ENCODE results near the gene WRNIP1. TPM values are rescaled to one million over a fixed set of nuclear protein-coding genes. Genes with fewer than 3 reads are reported as not detected.
A peak's percentile ranks its signal among the peaks of the same experiment; 100 is the strongest.

WRNIP1 gene
- total RNA-seq, 1 donor from 2014 or later, result 50.1 TPM

DNA sequence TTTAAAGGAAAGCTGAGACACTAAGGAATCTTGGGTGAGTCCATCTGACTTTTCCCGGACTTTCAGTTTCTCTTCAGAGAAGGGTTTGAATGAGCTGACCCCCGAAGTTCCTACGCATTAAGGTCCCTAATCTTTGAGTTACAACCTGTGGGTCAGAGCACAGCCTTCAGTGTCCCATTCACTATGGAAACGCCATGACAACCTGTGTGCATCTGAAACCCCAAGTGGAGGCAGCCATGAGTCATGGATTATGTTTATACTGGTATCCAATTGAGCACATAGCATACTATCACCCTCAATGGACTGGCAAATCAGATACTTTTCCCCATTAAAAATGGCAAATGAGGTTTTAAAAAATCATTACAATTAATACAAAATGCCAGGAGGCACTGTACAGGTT is 25.9 kb upstream of the WRNIP1 start:
- no peak for DNase-seq (ENCODE audit: low spot score in 2 of 2)
- FAIRE-seq, result no peak

GRCh38 chr6:2740581-2740980 is 24.6 kb upstream of the WRNIP1 start:
- DNase-seq (ENCODE audit: low spot score in 2 of 2), result no peak
- no peak for FAIRE-seq

DNA sequence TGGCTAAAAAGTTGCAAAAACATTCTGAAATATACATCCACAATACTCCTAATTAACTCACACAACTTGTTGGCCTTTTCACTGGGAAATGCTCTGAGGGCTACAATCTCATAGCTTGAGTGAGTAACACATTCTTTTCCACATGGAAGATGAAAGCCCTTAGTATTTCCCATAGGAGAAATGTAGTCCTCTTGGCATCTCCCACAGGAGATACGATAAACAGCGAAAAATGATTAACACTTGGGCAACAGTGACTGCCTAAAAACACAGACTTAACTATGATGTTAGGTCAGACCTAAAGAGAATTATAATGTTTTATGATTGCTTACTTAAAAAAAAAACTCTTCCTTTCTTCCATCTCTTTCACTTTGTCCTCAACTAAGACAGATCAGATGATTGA is 23.4 kb upstream of the WRNIP1 start:
- FAIRE-seq, result no peak
- DNase-seq (ENCODE audit: low spot score in 2 of 2), result no peak

DNA sequence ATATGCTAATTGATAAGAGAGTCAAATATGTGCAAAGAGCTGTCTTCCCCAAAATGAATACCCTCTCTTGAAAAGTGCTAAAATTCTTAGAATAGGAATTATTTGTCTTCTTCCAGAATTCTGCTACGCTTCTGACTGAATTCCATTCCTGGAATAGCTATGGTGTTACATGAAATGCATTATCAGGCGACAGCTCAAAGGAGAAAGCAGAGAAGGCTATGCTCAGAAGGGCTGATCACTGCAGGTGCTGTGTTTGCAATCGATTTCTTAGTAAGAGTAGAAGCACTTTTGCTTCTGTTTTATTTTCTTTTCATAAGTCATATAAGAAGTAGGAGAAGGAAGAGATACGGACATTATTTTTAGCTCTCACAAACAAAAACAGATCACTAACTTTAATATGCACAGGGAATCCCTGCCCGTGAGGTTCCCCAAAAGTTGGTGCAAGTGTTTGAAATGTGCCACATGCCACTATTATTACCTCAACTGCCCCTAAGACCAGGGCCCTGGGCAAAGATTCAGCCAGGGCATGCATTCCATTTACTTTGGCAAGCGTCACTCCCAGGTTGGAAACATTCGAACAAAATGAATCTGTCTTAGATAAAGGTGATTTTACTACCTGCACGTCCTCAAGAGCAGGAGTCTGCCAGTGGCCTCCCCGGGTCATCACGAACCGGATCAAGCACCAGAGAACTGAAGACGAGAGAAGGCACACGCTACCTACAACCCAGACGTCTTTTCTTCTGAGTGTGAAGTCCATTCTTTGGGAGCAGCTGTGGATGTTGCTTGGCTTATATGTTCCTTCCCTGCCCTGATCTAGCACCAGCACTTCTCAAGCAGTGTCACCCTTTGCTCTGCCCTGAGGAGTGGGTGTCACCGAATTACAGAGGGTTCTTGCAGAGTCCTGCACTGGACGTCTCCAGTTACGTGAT is 21.6 kb upstream of the WRNIP1 start:
- DNase-seq (ENCODE audit: low spot score in 2 of 2), result no peak
- FAIRE-seq, result no peak

DNA sequence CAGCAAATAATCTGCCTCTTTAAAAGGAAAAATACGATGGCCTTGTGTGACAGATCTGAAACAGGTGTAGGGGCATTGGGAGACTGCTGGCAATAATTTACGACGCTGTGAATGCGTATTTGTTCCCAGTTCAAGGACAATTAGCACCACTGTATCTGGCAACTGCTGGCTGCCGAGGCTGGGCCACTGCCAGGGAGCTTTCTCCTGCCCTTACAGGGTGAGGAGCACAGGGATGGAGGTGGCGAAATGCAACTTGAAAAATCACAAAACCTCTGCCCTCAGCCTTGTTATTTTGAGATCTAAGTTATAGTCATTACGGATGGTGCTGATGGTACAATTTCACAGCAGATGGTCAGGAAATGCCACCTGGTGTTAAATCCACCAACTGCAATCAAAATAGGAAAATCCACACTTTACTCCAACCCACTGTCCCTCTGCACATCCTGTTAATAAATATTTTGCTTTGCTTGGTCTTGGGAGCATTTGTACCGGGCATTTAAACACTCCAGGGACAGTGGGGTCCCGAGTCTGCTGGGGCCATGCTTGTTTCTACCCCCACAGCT is 20.9 kb upstream of the WRNIP1 start:
- FAIRE-seq, result no peak

DNA sequence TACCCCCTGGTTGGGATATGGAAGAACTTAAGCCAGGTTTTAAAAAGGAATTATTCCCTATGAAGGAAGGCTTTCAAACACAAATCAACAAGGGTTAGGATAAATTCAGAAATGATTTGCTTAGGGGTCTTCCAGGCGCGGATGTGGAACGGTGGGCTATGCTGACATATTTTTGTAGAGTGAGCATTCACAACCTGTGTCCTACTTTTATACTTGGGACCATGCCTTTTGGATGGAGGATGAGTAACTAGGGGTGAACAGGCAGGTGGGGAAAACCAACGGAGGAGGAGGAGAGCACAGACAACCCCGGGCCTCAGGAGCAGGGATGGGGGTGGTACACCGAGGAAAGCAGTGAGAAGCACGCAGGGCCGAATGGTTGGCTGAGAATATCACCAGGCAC is 20.4 kb upstream of the WRNIP1 start:
- no peak for FAIRE-seq

More for the DNA sequence above, 20.9 kb upstream of the WRNIP1 start:
- DNase-seq (ENCODE audit: low spot score in 2 of 2), result no peak

GRCh38 chr6:2745246-2745645 is 19.9 kb upstream of the WRNIP1 start:
- FAIRE-seq (no peak), DNase-seq (ENCODE audit: low spot score in 2 of 2) (no peak)

More for the DNA sequence above, 20.4 kb upstream of the WRNIP1 start:
- no peak for DNase-seq (ENCODE audit: low spot score in 2 of 2)

DNA sequence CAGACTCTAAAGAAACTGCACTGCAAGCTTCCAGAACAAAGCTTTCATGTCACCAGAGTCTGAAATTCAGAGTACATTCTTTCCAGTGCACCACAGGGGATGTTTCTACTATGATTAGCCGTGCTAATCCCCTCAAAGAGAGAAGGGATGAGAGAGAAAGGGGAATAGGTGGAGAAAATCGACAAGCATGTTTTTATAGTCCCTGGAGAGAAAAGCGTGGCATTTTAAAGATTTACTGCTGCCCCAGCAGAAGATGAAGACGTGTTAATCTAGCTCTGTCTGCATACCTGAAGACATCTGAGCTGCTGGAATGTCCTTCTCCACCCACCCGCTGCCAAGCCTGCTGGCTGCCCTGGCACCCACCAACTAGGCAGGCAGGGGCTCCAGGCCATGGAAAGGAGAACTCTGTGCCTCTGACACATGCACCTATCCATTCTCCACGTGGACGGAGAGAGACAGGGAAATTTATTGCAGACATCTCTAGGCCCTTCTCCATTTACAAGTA is 18.6 kb upstream of the WRNIP1 start:
- DNase-seq (ENCODE audit: low spot score in 2 of 2) (no peak), FAIRE-seq (no peak)

GRCh38 chr6:2748183-2748582 is 17.0 kb upstream of the WRNIP1 start:
- DNase-seq (ENCODE audit: low spot score in 2 of 2) (no peak), FAIRE-seq (no peak)

DNA sequence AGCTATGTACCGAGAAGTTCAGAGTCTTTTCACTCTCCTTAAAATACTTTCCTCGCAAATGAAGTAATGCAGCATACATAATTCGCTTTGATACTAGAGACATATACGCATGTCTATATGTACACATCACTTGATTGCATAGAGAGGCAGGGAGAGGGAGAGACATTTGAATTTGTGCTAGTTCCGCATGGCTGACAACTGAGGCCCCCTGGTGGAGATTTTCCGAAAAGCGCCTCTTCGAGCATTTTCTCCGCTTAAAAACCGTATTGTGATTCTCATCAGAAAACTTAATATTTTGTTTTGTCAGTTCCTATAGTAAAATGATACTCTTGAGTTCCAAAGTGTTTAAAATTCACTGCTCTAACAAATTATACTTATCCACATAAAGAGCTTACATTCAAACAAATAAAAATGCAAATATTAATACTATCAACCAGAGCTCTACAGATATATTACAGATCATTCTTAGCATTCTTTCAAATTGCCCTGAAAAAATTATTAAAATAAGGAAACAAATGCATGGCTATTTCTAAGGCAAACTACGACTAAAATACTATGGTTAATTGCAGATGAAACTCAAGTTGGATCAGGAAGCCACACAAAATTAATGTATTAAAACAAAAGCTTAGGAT is 15.1 kb upstream of the WRNIP1 start:
- peak in 1 of 2 donors; percentile 48 for DNase-seq (ENCODE audit: low spot score in 2 of 2)

GRCh38 chr6:2750832-2751231 is 14.4 kb upstream of the WRNIP1 start, which contains the start of gene MYLK4:
MYLK4 (minus strand) TSS chr6:2750922; CDS start chr6:2749294, 1,628 bp downstream.
- DNase-seq (ENCODE audit: low spot score in 2 of 2) (no peak), FAIRE-seq (no peak)

More for the DNA sequence above, 15.1 kb upstream of the WRNIP1 start:
- peak; percentile 70 for FAIRE-seq

GRCh38 chr6:2751871-2752270 is 13.3 kb upstream of the WRNIP1 start:
- FAIRE-seq (no peak), DNase-seq (ENCODE audit: low spot score in 2 of 2) (no peak)

- FAIRE-seq (no peak), DNase-seq (ENCODE audit: low spot score in 2 of 2) (no peak)
Observed at GRCh38 chr6:2752477-2753109, 12.6 kb upstream of the WRNIP1 start.

- FAIRE-seq (no peak), DNase-seq (ENCODE audit: low spot score in 2 of 2) (no peak)
Observed at GRCh38 chr6:2753110-2753489, 12.1 kb upstream of the WRNIP1 start.

DNA sequence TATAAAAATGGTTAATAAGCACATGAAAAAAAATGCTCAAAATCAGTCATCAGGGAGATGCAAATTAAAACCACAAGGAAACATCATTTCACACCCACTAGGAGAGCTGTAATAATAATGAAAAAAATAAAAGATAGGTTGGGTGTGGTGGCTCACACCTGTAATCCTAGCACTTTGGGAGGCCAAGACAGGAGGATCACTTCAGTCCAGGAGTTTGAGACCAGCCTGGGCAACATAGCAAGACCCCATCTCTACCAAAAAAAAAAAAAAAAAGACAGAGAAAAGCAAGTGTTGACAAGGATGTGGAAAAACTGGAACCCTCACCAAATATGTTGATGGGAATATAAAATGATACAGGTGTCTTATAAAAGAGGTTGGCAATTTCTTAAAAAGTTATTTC is 11.4 kb upstream of the WRNIP1 start:
- no peak for DNase-seq (ENCODE audit: low spot score in 2 of 2)
- FAIRE-seq, result no peak

- no peak for FAIRE-seq
- DNase-seq (ENCODE audit: low spot score in 2 of 2), result no peak
Observed at GRCh38 chr6:2754393-2754792, 10.8 kb upstream of the WRNIP1 start.

GRCh38 chr6:2754911-2755310 is 10.3 kb upstream of the WRNIP1 start:
- DNase-seq (ENCODE audit: low spot score in 2 of 2) (no peak), FAIRE-seq (no peak)

- FAIRE-seq, result no peak
- no peak for DNase-seq (ENCODE audit: low spot score in 2 of 2)
Observed at GRCh38 chr6:2755456-2755855, 9.7 kb upstream of the WRNIP1 start.

- FAIRE-seq (no peak), DNase-seq (ENCODE audit: low spot score in 2 of 2) (no peak)
Observed at GRCh38 chr6:2756241-2756640, 9.0 kb upstream of the WRNIP1 start.

DNA sequence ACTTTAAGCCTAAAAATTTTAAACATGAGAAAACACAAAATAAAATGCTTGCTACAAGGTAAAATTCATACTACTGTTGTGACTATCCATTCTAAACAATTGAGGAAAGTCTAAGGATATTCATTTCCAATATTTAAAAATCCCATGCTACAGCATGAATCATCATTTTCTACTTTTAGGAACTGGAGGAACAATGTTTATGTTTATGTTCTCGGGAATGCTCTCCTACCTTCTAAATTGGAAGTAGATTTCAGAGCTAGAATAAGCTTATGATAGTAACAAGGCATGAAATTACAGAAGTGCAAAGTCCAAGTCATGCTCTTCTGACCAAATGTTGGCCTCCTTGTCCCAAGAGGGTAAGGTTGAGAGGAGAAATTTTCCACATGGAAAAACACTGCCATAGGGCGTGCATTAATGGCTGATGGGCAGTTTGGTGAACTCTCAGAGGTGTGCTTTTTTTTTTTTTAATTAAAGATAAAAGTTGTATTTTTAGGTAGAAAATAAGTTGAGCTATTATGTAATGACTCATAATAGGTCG is 8.4 kb upstream of the WRNIP1 start:
- FAIRE-seq (no peak), DNase-seq (ENCODE audit: low spot score in 2 of 2) (no peak)

Data from frontal cortex (tissue), 4 donors.